SK-N-SH (cell line): ENCODE measurements around the gene KLHL20. TPM values are rescaled to one million over a fixed set of nuclear protein-coding genes. Genes with fewer than 3 reads are reported as not detected.

Source experiments
- CTCF ChIA-PET: fragments of 300-600, 350-600 bp; formaldehyde crosslinking; extraction: SDS; loops from one replicate; lab custom pipeline; 2021; lab: Yijun Ruan, JAX
- POLR2A ChIA-PET: fragments of 350-600 bp; sonication (Branson Sonifier 250); formaldehyde crosslinking; extraction: SDS; loops from one replicate; lab custom pipeline; 2020; ENCODE audit warnings: antibody characterized with exemption, inconsistent platforms; lab: Yijun Ruan, JAX
- DNase-seq: peaks from one replicate; pipeline ENCODE4 v3.0.0; 2012
- H2AFZ ChIP-seq: fragments of 200-600 bp; sonication (generic); 2 replicates; pipeline ENCODE4 v1.8.1; 2016; ENCODE audit warnings: antibody characterized with exemption, mild to moderate bottlenecking, low read depth
- H3F3A ChIP-seq: fragments of 200-600 bp; sonication (generic); replicated peaks from 2 replicates; pipeline ENCODE3; 2016; ENCODE audit warnings: antibody characterized with exemption, mild to moderate bottlenecking; ENCODE audit not compliant: insufficient read depth
- H3K27ac ChIP-seq, 2 experiments: fragments of 200-500 bp in 1 of 2; fragments of 200-600 bp in 1 of 2; sonication (Bioruptor generic) in 1 of 2; sonication (generic), shearing (Covaris generic) in 1 of 2; 2 replicates each; pipeline versions ENCODE4 v1.5.1 to v1.6.1; 2014 to 2016; ENCODE audit warnings: low read depth in 2 of 2, inconsistent platforms in 1 of 2, low read length in 1 of 2, mild to moderate bottlenecking in 1 of 2, mixed read lengths in 1 of 2
- H3K27me3 ChIP-seq: fragments of 200-600 bp; sonication (generic), shearing (Covaris generic); 2 replicates; pipeline ENCODE4 v1.6.1; 2016; ENCODE audit warnings: mixed run types; ENCODE audit not compliant: insufficient read depth
- H3K36me3 ChIP-seq, 2 experiments: fragments of 200-500 bp in 1 of 2; fragments of 200-600 bp in 1 of 2; sonication (Bioruptor generic) in 1 of 2; sonication (generic) in 1 of 2; replicated peaks in 1 of 2; 2 replicates each; pipeline versions ENCODE3 to v1.5.1; 2014 to 2016; ENCODE audit warnings: low read length in 1 of 2, mild to moderate bottlenecking in 1 of 2; ENCODE audit not compliant: insufficient read depth in 2 of 2, control insufficient read depth in 1 of 2
- H3K4me1 ChIP-seq, 2 experiments: fragments of 200-500 bp in 1 of 2; fragments of 200-600 bp in 1 of 2; sonication (Bioruptor generic) in 1 of 2; sonication (generic), shearing (Covaris generic) in 1 of 2; 2 replicates each; pipeline versions ENCODE4 v1.5.1 to v1.6.1; 2014 to 2016; ENCODE audit warnings: low read depth in 1 of 2, low read length in 1 of 2, mixed run types in 1 of 2; ENCODE audit not compliant: insufficient read depth in 2 of 2, control insufficient read depth in 1 of 2
- H3K4me2 ChIP-seq: fragments of 200-600 bp; sonication (generic), shearing (Covaris generic); 2 replicates; pipeline ENCODE4 v1.6.1; 2017; ENCODE audit warnings: mixed run types
- H3K4me3 ChIP-seq, 2 experiments: fragments of 200-500 bp in 1 of 2; fragments of 200-600 bp in 1 of 2; sonication (Bioruptor generic) in 1 of 2; sonication (generic), shearing (Covaris generic) in 1 of 2; 2 replicates each; pipeline versions ENCODE4 v1.5.1 to v1.8.1; 2014 to 2016; ENCODE audit warnings: low read depth in 2 of 2, inconsistent platforms in 1 of 2, low read length in 1 of 2, mild to moderate bottlenecking in 1 of 2, mixed read lengths in 1 of 2, moderate library complexity in 1 of 2
- H3K79me2 ChIP-seq: fragments of 200-600 bp; sonication (generic); 2 replicates; pipeline ENCODE4 v1.8.1; 2017; ENCODE audit warnings: mild to moderate bottlenecking; ENCODE audit not compliant: insufficient read depth
- H3K9ac ChIP-seq: fragments of 200-600 bp; sonication (generic); 2 replicates; pipeline ENCODE4 v1.6.1; 2017; ENCODE audit warnings: mixed run types
- H3K9me2 ChIP-seq: fragments of 200-600 bp; sonication (generic); 2 replicates; pipeline ENCODE4 v1.6.1; 2017; ENCODE audit warnings: mixed run types
- H3K9me3 ChIP-seq: fragments of 200-600 bp; sonication (generic); 2 replicates; pipeline ENCODE4 v1.6.1; 2017; ENCODE audit warnings: mixed run types, mild to moderate bottlenecking, moderate library complexity
- H4K20me1 ChIP-seq: fragments of 200-600 bp; sonication (generic); 2 replicates; pipeline ENCODE4 v1.6.1; 2017; ENCODE audit warnings: mild to moderate bottlenecking, mixed run types; ENCODE audit not compliant: insufficient read depth
- CHD2 ChIP-seq: fragments of 150-350 bp; IDR thresholded peaks from 2 replicates; pipeline ENCODE4 v1.6.1; 2018; ENCODE audit warnings: low read length; ENCODE audit not compliant: partially characterized antibody
- CTCF ChIP-seq: fragments of 200-600 bp; sonication (generic); IDR thresholded peaks from 2 replicates; pipeline ENCODE4 v1.6.1; 2017; ENCODE audit warnings: antibody characterized with exemption, mild to moderate bottlenecking, moderate library complexity
- ELF1 ChIP-seq: IDR thresholded peaks from 2 replicates; pipeline ENCODE4 v1.4.0; 2012
- EP300 ChIP-seq, 2 experiments: IDR thresholded peaks; 2 replicates each; pipeline versions ENCODE4 v1.4.0 to v1.6.1; 2012; ENCODE audit warnings: borderline replicate concordance in 1 of 2, low read depth in 1 of 2, low read length in 1 of 2
- FOXM1 ChIP-seq: IDR thresholded peaks from 2 replicates; pipeline ENCODE4 v1.4.0; 2012; ENCODE audit warnings: low read depth, mild to moderate bottlenecking
- MEF2A ChIP-seq: IDR thresholded peaks from 2 replicates; pipeline ENCODE4 v1.4.0; 2012; ENCODE audit warnings: low read depth, borderline replicate concordance
- NFIC ChIP-seq: IDR thresholded peaks from 2 replicates; pipeline ENCODE4 v1.4.0; 2012; ENCODE audit warnings: borderline replicate concordance
- NRF1 ChIP-seq: IDR thresholded peaks from 2 replicates; pipeline ENCODE4 v1.6.1; 2012; ENCODE audit warnings: low read depth, mild to moderate bottlenecking, low read length
- PBX3 ChIP-seq: IDR thresholded peaks from 2 replicates; pipeline ENCODE4; 2012
- RAD21 ChIP-seq: IDR thresholded peaks from 2 replicates; pipeline ENCODE4 v1.6.1; 2012; ENCODE audit warnings: mild to moderate bottlenecking, low read length
- RCOR1 ChIP-seq: fragments of 150-350 bp; IDR thresholded peaks from 2 replicates; pipeline ENCODE4 v1.6.1; 2017; ENCODE audit warnings: antibody characterized with exemption, low read length
- RFX5 ChIP-seq: IDR thresholded peaks from 2 replicates; pipeline ENCODE4 v1.6.1; 2012; ENCODE audit warnings: mild to moderate bottlenecking, improper control_type of control experiment, low read length
- SIN3A ChIP-seq: IDR thresholded peaks from 2 replicates; pipeline ENCODE4 v1.6.1; 2012; ENCODE audit warnings: low read depth, mild to moderate bottlenecking, low read length, moderate library complexity, borderline replicate concordance
- TAF1 ChIP-seq: IDR thresholded peaks from 2 replicates; pipeline ENCODE4 v1.6.1; 2012; ENCODE audit warnings: low read depth, mild to moderate bottlenecking, low read length, moderate library complexity, borderline replicate concordance
- TCF12 ChIP-seq: IDR thresholded peaks from 2 replicates; pipeline ENCODE4 v1.4.0; 2012
- YY1 ChIP-seq: IDR thresholded peaks from 2 replicates; pipeline ENCODE4 v1.4.0; 2012; ENCODE audit warnings: low read depth, mild to moderate bottlenecking
- WGBS: methylation state at CpG from one replicate; pipeline ENCODE4 v1.1.6; 2017; ENCODE audit warnings: low lambda C conversion rate; 5-methylcytosine and 5-hydroxymethylcytosine counted together
- polyA plus RNA-seq, 3 experiments: library from polyadenylated mRNA; depleted of rRNA; stranded (reverse); fragments of >200 nt; gene quantifications; 2 replicates each; pipeline ENCODE4 v1.2.3, GENCODE V29; 2012
- TF ChIP-seq, protein P1 (sequence below): fragments of 150-350 bp; IDR thresholded peaks from 2 replicates; pipeline ENCODE4 v1.6.1; 2016; ENCODE audit warnings: mild to moderate bottlenecking, low read depth, low read length

KLHL20 gene
- polyA plus RNA-seq, 1 of the 3 experiments (the other 2 are of a cell fraction): 14.0 TPM

DNA sequence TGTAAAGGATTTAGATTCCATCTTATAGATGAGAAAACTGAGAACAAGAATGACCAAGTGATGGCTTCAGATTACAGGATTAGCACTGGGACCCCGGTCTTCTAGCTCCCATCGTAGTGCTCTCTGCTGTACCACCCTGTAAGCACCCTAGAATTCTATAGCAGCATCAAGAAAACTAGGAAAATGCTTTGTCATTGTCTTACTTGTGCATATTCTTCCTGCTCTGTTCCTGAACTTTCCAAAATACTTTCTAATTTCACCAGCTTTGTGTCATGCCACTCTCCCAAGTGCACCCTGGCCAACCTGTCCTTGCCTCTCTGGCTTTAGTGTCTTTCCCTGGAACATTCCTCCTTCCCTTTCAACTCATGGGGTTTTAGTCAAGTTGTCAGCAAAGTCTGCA, 6.0 kb upstream of the KLHL20 start:
- no peak overlapping the region for H3K4me2 ChIP-seq
- no peak for TF ChIP-seq FOXM1
- TF ChIP-seq SIN3A: no peak
- TF ChIP-seq PBX3: no peak
- TF ChIP-seq MEF2A: no peak
- no peak for TF ChIP-seq NFIC
- no peak for TF ChIP-seq NRF1
- no peak for TF ChIP-seq TAF1
- TF ChIP-seq, protein P1, sequence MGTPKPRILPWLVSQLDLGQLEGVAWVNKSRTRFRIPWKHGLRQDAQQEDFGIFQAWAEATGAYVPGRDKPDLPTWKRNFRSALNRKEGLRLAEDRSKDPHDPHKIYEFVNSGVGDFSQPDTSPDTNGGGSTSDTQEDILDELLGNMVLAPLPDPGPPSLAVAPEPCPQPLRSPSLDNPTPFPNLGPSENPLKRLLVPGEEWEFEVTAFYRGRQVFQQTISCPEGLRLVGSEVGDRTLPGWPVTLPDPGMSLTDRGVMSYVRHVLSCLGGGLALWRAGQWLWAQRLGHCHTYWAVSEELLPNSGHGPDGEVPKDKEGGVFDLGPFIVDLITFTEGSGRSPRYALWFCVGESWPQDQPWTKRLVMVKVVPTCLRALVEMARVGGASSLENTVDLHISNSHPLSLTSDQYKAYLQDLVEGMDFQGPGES: no peak
- TF ChIP-seq TCF12: no peak
- TF ChIP-seq RAD21: no peak
- no peak for TF ChIP-seq ELF1
- no peak for TF ChIP-seq YY1
- TF ChIP-seq RCOR1: no peak
- no peak for TF ChIP-seq RFX5
- no peak for TF ChIP-seq EP300 (IDR thresholded peaks at IDR 0.05; ENCODE audit: borderline replicate concordance in 1 of 2, low read depth in 1 of 2, low read length in 1 of 2)
- TF ChIP-seq, all 33 proteins: peak for 0
- Histone ChIP-seq H3K9me3 (no peaks in the 10 kb centered on the region), H4K20me1 (no peaks in the 10 kb centered on the region), H3K4me3 (no peak overlapping the region), H3K4me1 (no peaks in the 10 kb centered on the region; a peak in 1 of 4 replicates), H3F3A (no peaks in the 10 kb centered on the region), H3K27ac (no peak overlapping the region), H3K36me3 (no peaks in the 10 kb centered on the region), H3K9me2 (no peaks in the 10 kb centered on the region), H3K27me3 (peaks cover 9% of the 10 kb centered on the region; the same call in 1 of the 2 replicates), H2AFZ (no peak overlapping the region), H3K9ac (no peak overlapping the region), H3K79me2 (no peaks in the 10 kb centered on the region)
- WGBS: 0% methylated on average over 2 of the region's 2 CpGs
- DNase-seq: no peak
- ChIA-PET CTCF (no interaction called here), POLR2A (no interaction called here)

DNA sequence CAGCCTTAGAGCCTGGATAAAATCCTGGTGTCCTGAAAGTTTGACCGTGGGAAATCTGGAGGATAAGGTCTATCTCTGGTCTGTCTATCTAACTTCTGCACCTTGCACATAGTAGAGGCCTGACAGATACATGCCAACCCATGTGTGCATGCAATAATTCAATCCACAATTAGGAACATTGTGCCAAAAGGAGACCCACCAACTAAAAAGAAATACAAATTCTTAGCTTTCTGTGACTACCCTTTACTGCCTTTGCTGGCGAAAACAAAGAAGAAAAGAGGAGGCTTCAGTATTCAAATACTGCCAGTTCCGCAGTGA, 381 bp upstream of the KLHL20 start:
- peaks cover 9% of the 10 kb centered on the region; the same call in 1 of the 2 replicates for H3K27me3 ChIP-seq
- POLR2A ChIA-PET: interaction anchor here (0.6 to 1.6 kb wide), 2 partner anchors 148 to 154 kb away, joined by 3 to 5 read pairs; partner anchors contain the start of genes GAS5 and ZBTB37
- 53% methylated on average over 3 of the region's 3 CpGs for WGBS
- peaks cover 44% of the 10 kb centered on the region for H3K79me2 ChIP-seq
- TF ChIP-seq FOXM1 (no peak), RAD21 (no peak), MEF2A (no peak), PBX3 (no peak), RCOR1 (no peak), CHD2 (no peak), CTCF (no peak)
- H4K20me1 ChIP-seq: no peaks in the 10 kb centered on the region
- H3K9me2 ChIP-seq: no peaks in the 10 kb centered on the region
- no peak overlapping the region for H3K9ac ChIP-seq
- peaks cover 13% of the 10 kb centered on the region for H3F3A ChIP-seq
- peak overlapping the region; percentile 90 to 98 for H3K4me3 ChIP-seq
- peak overlapping the region; percentile 83 for H3K4me2 ChIP-seq
- peak; percentile 17 for DNase-seq
- peaks cover 5 to 15% of the 10 kb centered on the region in 2 experiments; a peak in 1 of 4 replicates for H3K4me1 ChIP-seq
- H3K27ac ChIP-seq: peak overlapping the region; percentile 72 to 78
- peaks cover 4 to 10% of the 10 kb centered on the region in 2 experiments for H3K36me3 ChIP-seq
- CTCF ChIA-PET: interaction anchor here (1.0 to 2.3 kb wide), 7 partner anchors 10 to 284 kb away, joined by 3 to 5 read pairs (median 4); partner anchors contain the start of genes CENPL and DARS2
- peak overlapping the region; percentile 99 for H2AFZ ChIP-seq
- H3K9me3 ChIP-seq: no peaks in the 10 kb centered on the region
